HL-60 (cell line): ENCODE results near the gene TNNC1.

ENCODE experiments used
- CTCF ChIP-seq: IDR thresholded peaks from one replicate; pipeline ENCODE4 v1.5.1; 2011; ENCODE audit warnings: low read length, control low read depth, inconsistent platforms; ENCODE audit not compliant: insufficient read depth
- GABPA ChIP-seq: IDR thresholded peaks from 2 replicates; pipeline ENCODE4 v1.6.1; 2012; ENCODE audit warnings: low read depth
- REST ChIP-seq: IDR thresholded peaks from 2 replicates; pipeline ENCODE4 v1.6.1; 2012; ENCODE audit warnings: low read depth; ENCODE audit not compliant: insufficient replicate concordance

GRCh38 chr3:52468336-52468735, 14.5 kb upstream of the TNNC1 start:
- TF ChIP-seq CTCF (no peak), REST (no peak), GABPA (no peak)
